Measurements from ENCODE around the gene USP6.
"Not testable (repeated sequence)": the region's sequence is repeated elsewhere in the genome, so short reads cannot be mapped to it uniquely, and the experiment has no call there.

Gene USP6

GRCh38 chr17:5120036-5120435 is 4.2 kb downstream of the USP6 start:
- Histone ChIP-seq H3K27ac (no peak overlapping the region), H3K27me3 (replicated peaks) (peaks cover 21% of the 10 kb centered on the region), H3K4me3 (ENCODE audit: low read depth, low read length) (no peak overlapping the region), H3K36me3 (replicated peaks) (no peaks in the 10 kb centered on the region)
- TF ChIP-seq CTCF (IDR thresholded peaks at IDR 0.05; ENCODE audit: low read depth, low read length, missing control alignments) = no peak
- in situ Hi-C loops (cut with HindIII; ENCODE audit: low pct_ligation_motif_present, low sequenced_read_pairs) = no loop called here
- DNase-seq = no peak

GRCh38 chr17:5120436-5121185 is 4.8 kb downstream of the USP6 start:
- DNase-seq; in situ Hi-C loops (cut with HindIII; ENCODE audit: low pct_ligation_motif_present, low sequenced_read_pairs); H3K4me3 ChIP-seq (ENCODE audit: low read depth, low read length); H3K36me3 ChIP-seq (replicated peaks); H3K27ac ChIP-seq: not testable (repeated sequence)
- peaks cover 19% of the 10 kb centered on the region for H3K27me3 ChIP-seq (replicated peaks)

- TF ChIP-seq CTCF (IDR thresholded peaks at IDR 0.05; ENCODE audit: low read depth, low read length, missing control alignments) = no peak
- Histone ChIP-seq H3K36me3 (replicated peaks) (no peaks in the 10 kb centered on the region), H3K4me3 (ENCODE audit: low read depth, low read length) (no peak overlapping the region), H3K27ac (no peak overlapping the region), H3K27me3 (replicated peaks) (peaks cover 12% of the 10 kb centered on the region)
- in situ Hi-C loops (cut with HindIII; ENCODE audit: low pct_ligation_motif_present, low sequenced_read_pairs) = no loop called here
- no peak for DNase-seq
Observed at GRCh38 chr17:5121186-5121841, 5.5 kb downstream of the USP6 start.

GRCh38 chr17:5122056-5122455 is 6.2 kb downstream of the USP6 start:
- not testable (repeated sequence) for DNase-seq

GRCh38 chr17:5122586-5123342 is 6.9 kb downstream of the USP6 start:
- no peak for DNase-seq
- H3K4me3 ChIP-seq (ENCODE audit: low read depth, low read length) = peak overlapping the region; percentile 43
- no peak for TF ChIP-seq CTCF (IDR thresholded peaks at IDR 0.05; ENCODE audit: low read depth, low read length, missing control alignments)
- in situ Hi-C loops (cut with HindIII; ENCODE audit: low pct_ligation_motif_present, low sequenced_read_pairs) = no loop called here
- H3K27me3 ChIP-seq (replicated peaks) = peaks cover 7% of the 10 kb centered on the region
- H3K36me3 ChIP-seq (replicated peaks) = no peaks in the 10 kb centered on the region
- H3K27ac ChIP-seq = no peak overlapping the region

More at GRCh38 chr17:5122056-5122455, 6.2 kb downstream of the USP6 start:
- H3K27ac ChIP-seq; in situ Hi-C loops (cut with HindIII; ENCODE audit: low pct_ligation_motif_present, low sequenced_read_pairs); H3K36me3 ChIP-seq (replicated peaks); H3K4me3 ChIP-seq (ENCODE audit: low read depth, low read length); H3K27me3 ChIP-seq (replicated peaks): not testable (repeated sequence)

GRCh38 chr17:5123343-5124124 is 7.7 kb downstream of the USP6 start:
- no peak overlapping the region for H3K4me3 ChIP-seq (ENCODE audit: low read depth, low read length)
- DNase-seq = no peak
- H3K27ac ChIP-seq = no peak overlapping the region
- no peak for TF ChIP-seq CTCF (IDR thresholded peaks at IDR 0.05; ENCODE audit: low read depth, low read length, missing control alignments)
- no peaks in the 10 kb centered on the region for H3K36me3 ChIP-seq (replicated peaks)
- peaks cover 7% of the 10 kb centered on the region for H3K27me3 ChIP-seq (replicated peaks)
- in situ Hi-C loops (cut with HindIII; ENCODE audit: low pct_ligation_motif_present, low sequenced_read_pairs) = no loop called here

- DNase-seq; H3K4me3 ChIP-seq (ENCODE audit: low read depth, low read length); H3K27ac ChIP-seq; in situ Hi-C loops (cut with HindIII; ENCODE audit: low pct_ligation_motif_present, low sequenced_read_pairs); H3K27me3 ChIP-seq (replicated peaks); H3K36me3 ChIP-seq (replicated peaks): not testable (repeated sequence)
Observed at GRCh38 chr17:5124125-5124760, 8.4 kb downstream of the USP6 start.

- H3K36me3 ChIP-seq (replicated peaks); H3K4me3 ChIP-seq (ENCODE audit: low read depth, low read length); in situ Hi-C loops (cut with HindIII; ENCODE audit: low pct_ligation_motif_present, low sequenced_read_pairs); H3K27ac ChIP-seq; H3K27me3 ChIP-seq (replicated peaks); DNase-seq: not testable (repeated sequence)
Observed at GRCh38 chr17:5124896-5125295, 9.1 kb downstream of the USP6 start.

Measured in brain microvascular endothelial cell (primary cell).